DND-41 (cell line): ENCODE data around the gene PLPPR2.

Source experiments
- EZH2 ChIP-seq: IDR thresholded peaks from 3 replicates; pipeline ENCODE4 v1.6.1; 2012; ENCODE audit warnings: borderline replicate concordance, low read depth, mild to moderate bottlenecking, moderate library complexity, low read length, inconsistent platforms; ENCODE audit not compliant: severe bottlenecking
- TF ChIP-seq, protein P1 (sequence below): IDR thresholded peaks from 2 replicates; pipeline ENCODE4 v1.5.1; 2012; ENCODE audit warnings: borderline replicate concordance, low read length, moderate library complexity, mild to moderate bottlenecking; ENCODE audit not compliant: poor library complexity, severe bottlenecking; ENCODE audit errors: extremely low read depth

DNA sequence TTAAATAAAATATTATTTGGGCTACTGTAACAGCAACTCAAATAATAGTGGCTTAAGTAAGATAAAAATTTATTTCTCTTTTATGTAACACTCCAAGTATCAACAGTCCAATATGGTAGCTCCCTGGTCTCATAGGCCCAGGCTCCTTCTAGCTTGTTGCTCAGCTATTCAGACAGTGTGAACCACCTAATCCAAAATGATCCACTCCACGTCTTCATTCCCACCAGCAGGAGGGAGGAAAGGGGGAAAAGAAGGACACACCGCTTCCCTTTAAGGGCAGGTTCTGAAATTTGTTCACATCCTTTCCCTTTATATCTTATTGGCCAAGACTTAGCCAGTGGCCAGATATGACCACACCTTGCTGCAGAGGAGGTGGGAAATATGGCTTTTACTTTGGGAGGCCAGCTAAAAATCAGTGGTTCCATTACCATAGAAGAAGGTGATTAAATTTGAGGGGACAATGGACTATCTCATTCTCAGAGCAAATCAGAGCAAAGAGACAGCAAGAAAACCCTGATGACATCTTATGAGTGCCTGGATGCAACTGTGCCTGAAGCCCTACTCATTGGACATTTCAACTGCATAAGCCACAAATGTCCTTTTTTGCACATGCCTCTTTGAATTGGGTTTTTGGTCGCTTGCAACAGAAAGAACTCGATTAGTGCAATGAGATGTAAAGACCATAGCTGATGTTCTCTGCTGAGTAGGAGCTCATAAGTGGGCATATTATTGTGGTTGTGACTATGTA is 35.9 kb downstream of the PLPPR2 start:
- TF ChIP-seq, protein P1, sequence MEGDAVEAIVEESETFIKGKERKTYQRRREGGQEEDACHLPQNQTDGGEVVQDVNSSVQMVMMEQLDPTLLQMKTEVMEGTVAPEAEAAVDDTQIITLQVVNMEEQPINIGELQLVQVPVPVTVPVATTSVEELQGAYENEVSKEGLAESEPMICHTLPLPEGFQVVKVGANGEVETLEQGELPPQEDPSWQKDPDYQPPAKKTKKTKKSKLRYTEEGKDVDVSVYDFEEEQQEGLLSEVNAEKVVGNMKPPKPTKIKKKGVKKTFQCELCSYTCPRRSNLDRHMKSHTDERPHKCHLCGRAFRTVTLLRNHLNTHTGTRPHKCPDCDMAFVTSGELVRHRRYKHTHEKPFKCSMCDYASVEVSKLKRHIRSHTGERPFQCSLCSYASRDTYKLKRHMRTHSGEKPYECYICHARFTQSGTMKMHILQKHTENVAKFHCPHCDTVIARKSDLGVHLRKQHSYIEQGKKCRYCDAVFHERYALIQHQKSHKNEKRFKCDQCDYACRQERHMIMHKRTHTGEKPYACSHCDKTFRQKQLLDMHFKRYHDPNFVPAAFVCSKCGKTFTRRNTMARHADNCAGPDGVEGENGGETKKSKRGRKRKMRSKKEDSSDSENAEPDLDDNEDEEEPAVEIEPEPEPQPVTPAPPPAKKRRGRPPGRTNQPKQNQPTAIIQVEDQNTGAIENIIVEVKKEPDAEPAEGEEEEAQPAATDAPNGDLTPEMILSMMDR: no peak
- no peak for TF ChIP-seq EZH2
